GM12878 (cell line): ENCODE results near the gene NAT10. TPM values are rescaled to one million over a fixed set of nuclear protein-coding genes. Genes with fewer than 3 reads are reported as not detected.

Experiments used
- ASH2L ChIP-seq: fragments of 300-600, 200-600 bp; sonication (generic); IDR thresholded peaks from 2 replicates; pipeline ENCODE4 v1.6.1; 2017; ENCODE audit warnings: low read depth, mild to moderate bottlenecking, borderline replicate concordance
- CBFB ChIP-seq: IDR thresholded peaks from 2 replicates; pipeline ENCODE4 v1.6.1; 2016; ENCODE audit warnings: antibody characterized with exemption, low read depth
- ETV6 ChIP-seq, 2 experiments: fragments of 450-650 bp in 1 of 2; IDR thresholded peaks in 1 of 2; conservative IDR thresholded peaks in 1 of 2; 2 replicates each; pipeline ENCODE4 v1.6.1; 2014; ENCODE audit warnings: antibody characterized with exemption in 1 of 2, borderline replicate concordance in 1 of 2, low read depth in 1 of 2, mild to moderate bottlenecking in 1 of 2, moderate library complexity in 1 of 2
- GATAD2B ChIP-seq: fragments of 450-650 bp; conservative IDR thresholded peaks from 2 replicates; pipeline ENCODE4 v1.6.1; 2017; ENCODE audit warnings: low read depth, mild to moderate bottlenecking, moderate library complexity
- NFIC ChIP-seq: IDR thresholded peaks from 2 replicates; pipeline ENCODE4 v1.6.1; 2012; ENCODE audit warnings: low read depth, mild to moderate bottlenecking, inconsistent platforms, low read length, moderate library complexity
- PAX8 ChIP-seq: fragments of 450-650 bp; IDR thresholded peaks from 2 replicates; pipeline ENCODE4 v1.6.1; 2017; ENCODE audit warnings: mild to moderate bottlenecking, moderate library complexity
- SREBF2 ChIP-seq: IDR thresholded peaks from 2 replicates; pipeline ENCODE4 v1.6.1; 2012; ENCODE audit warnings: mild to moderate bottlenecking, low read length
- TCF12 ChIP-seq: IDR thresholded peaks from 2 replicates; pipeline ENCODE4 v1.6.1; 2011; ENCODE audit warnings: low read depth, mild to moderate bottlenecking, low read length
- polyA plus RNA-seq, 11 experiments: library from polyadenylated mRNA; depleted of rRNA in 4 of 11; unstranded in 6 of 11; stranded (reverse) in 5 of 11; fragments of >200 nt; fragmentation: Nextera tagmentation in 4 of 11; fragmentation: Illumina TruSeq in 1 of 11; extraction: Ambion mirVana in 4 of 11; extraction: Trizol in 1 of 11; gene quantifications; 1 replicate in 1 of 11; 2 replicates in 10 of 11; pipeline versions ENCODE4 v1.2.1 to v1.2.3, GENCODE V29; 2011 to 2016; ENCODE audit warnings: inconsistent platforms in 2 of 11, missing spikeins in 2 of 11, low read depth in 1 of 11
- total RNA-seq, 4 experiments: library from RNA; depleted of rRNA in 3 of 4; stranded (reverse); fragments of >200 nt in 3 of 4; fragmentation: Illumina TruSeq in 1 of 4; extraction: Trizol in 1 of 4; gene quantifications; 2 replicates each; pipeline versions ENCODE4 v1.2.1 to v1.2.3, GENCODE V29; 2013 to 2021
- TF ChIP-seq, protein P1 (sequence below): fragments of 450-650 bp; IDR thresholded peaks from 2 replicates; pipeline ENCODE4 v1.6.1; 2017; ENCODE audit warnings: mild to moderate bottlenecking, moderate library complexity
- TF ChIP-seq, protein P2 (sequence below): IDR thresholded peaks from 2 replicates; pipeline ENCODE4 v1.6.1; 2012; ENCODE audit warnings: low read depth, low read length, improper control_type of control experiment

The NAT10 gene
- total and polyA plus RNA-seq, 10 of the 15 experiments (the other 5 are each of a cell fraction or from before 2014, with no cell fraction given): 45.1 to 95.5 (median 72.8) TPM

DNA sequence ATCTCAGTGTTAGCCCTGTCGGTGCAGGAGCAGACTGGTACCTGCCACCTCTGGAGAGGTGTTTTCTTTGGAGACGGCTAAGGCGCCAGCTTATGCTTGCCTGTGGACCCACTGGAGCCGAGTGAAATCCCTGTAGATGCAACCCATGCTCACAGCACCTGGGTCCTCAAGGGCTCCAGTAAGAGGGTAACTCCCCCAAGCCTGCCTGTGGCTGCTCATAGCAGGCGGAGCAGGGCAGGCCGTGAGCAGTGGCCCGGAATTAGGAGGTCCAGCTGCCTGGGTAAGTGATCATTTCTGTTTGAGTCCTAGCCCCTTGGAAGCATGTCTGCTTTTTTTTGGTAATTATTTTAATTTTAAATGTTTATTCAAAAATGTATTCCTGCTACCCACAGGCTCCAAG lies 43.8 kb downstream of the NAT10 start (continued):
- TF ChIP-seq, protein P1, sequence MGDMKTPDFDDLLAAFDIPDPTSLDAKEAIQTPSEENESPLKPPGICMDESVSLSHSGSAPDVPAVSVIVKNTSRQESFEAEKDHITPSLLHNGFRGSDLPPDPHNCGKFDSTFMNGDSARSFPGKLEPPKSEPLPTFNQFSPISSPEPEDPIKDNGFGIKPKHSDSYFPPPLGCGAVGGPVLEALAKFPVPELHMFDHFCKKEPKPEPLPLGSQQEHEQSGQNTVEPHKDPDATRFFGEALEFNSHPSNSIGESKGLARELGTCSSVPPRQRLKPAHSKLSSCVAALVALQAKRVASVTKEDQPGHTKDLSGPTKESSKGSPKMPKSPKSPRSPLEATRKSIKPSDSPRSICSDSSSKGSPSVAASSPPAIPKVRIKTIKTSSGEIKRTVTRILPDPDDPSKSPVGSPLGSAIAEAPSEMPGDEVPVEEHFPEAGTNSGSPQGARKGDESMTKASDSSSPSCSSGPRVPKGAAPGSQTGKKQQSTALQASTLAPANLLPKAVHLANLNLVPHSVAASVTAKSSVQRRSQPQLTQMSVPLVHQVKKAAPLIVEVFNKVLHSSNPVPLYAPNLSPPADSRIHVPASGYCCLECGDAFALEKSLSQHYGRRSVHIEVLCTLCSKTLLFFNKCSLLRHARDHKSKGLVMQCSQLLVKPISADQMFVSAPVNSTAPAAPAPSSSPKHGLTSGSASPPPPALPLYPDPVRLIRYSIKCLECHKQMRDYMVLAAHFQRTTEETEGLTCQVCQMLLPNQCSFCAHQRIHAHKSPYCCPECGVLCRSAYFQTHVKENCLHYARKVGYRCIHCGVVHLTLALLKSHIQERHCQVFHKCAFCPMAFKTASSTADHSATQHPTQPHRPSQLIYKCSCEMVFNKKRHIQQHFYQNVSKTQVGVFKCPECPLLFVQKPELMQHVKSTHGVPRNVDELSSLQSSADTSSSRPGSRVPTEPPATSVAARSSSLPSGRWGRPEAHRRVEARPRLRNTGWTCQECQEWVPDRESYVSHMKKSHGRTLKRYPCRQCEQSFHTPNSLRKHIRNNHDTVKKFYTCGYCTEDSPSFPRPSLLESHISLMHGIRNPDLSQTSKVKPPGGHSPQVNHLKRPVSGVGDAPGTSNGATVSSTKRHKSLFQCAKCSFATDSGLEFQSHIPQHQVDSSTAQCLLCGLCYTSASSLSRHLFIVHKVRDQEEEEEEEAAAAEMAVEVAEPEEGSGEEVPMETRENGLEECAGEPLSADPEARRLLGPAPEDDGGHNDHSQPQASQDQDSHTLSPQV: no peak
- TF ChIP-seq NFIC (no peak), PAX8 (no peak), TCF12 (no peak), CBFB (no peak), GATAD2B (no peak), SREBF2 (no peak), ETV6 (conservative IDR thresholded peaks at IDR 0.05 in 1 of 2, IDR thresholded peaks at IDR 0.05 in 1 of 2; ENCODE audit: borderline replicate concordance in 1 of 2, low read depth in 1 of 2) (no peak), ASH2L (no peak)
- TF ChIP-seq, protein P2, sequence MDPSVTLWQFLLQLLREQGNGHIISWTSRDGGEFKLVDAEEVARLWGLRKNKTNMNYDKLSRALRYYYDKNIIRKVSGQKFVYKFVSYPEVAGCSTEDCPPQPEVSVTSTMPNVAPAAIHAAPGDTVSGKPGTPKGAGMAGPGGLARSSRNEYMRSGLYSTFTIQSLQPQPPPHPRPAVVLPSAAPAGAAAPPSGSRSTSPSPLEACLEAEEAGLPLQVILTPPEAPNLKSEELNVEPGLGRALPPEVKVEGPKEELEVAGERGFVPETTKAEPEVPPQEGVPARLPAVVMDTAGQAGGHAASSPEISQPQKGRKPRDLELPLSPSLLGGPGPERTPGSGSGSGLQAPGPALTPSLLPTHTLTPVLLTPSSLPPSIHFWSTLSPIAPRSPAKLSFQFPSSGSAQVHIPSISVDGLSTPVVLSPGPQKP: no peak
